Fibroblast of lung (primary cell): ENCODE data around the gene DLL1. TPM values are rescaled to one million over a fixed set of nuclear protein-coding genes. Genes with fewer than 3 reads are reported as not detected.

Source experiments
- DNase-seq, 2 donors: peaks; one replicate each; pipeline versions ENCODE4 v3.0.0 to v3.0.0-alpha.2; 2010; ENCODE audit warnings: low read depth in 2 of 2
- H2AFZ ChIP-seq: 2 replicates; pipeline ENCODE4 v1.5.1; 2012; ENCODE audit warnings: low read length, control low read depth, inconsistent platforms
- H3K27ac ChIP-seq: 2 replicates; pipeline ENCODE4 v1.5.1; 2011; ENCODE audit warnings: low read length, control low read depth; ENCODE audit not compliant: insufficient read depth
- H3K27me3 ChIP-seq: 2 replicates; pipeline ENCODE4 v1.5.1; 2011; ENCODE audit warnings: mild to moderate bottlenecking, low read length; ENCODE audit not compliant: control insufficient read depth, insufficient read depth
- H3K36me3 ChIP-seq: 2 replicates; pipeline ENCODE4 v1.5.1; 2011; ENCODE audit warnings: low read length; ENCODE audit not compliant: control insufficient read depth, insufficient read depth
- H3K4me1 ChIP-seq: 2 replicates; pipeline ENCODE4 v1.5.1; 2011; ENCODE audit warnings: low read length; ENCODE audit not compliant: control insufficient read depth, insufficient read depth; ENCODE audit errors: extremely low read depth
- H3K4me2 ChIP-seq: 2 replicates; pipeline ENCODE4 v1.5.1; 2011; ENCODE audit warnings: low read length, control low read depth; ENCODE audit not compliant: insufficient read depth; ENCODE audit errors: extremely low read depth
- H3K4me3 ChIP-seq, 4 experiments: fragments of 200-600 bp in 1 of 4; sonication (generic) in 1 of 4; replicated peaks in 1 of 4; 2 replicates each; pipeline ENCODE4 v1.5.1; 2011 to 2016; ENCODE audit warnings: low read length in 4 of 4, low read depth in 3 of 4, mild to moderate bottlenecking in 3 of 4, control low read depth in 2 of 4, inconsistent platforms in 1 of 4, mixed read lengths in 1 of 4; ENCODE audit not compliant: insufficient read depth in 1 of 4; ENCODE audit errors: control extremely low read depth in 1 of 4
- H3K79me2 ChIP-seq: 2 replicates; pipeline ENCODE4 v1.5.1; 2012; ENCODE audit warnings: mild to moderate bottlenecking, low read length, inconsistent platforms; ENCODE audit not compliant: control insufficient read depth, insufficient read depth
- H3K9ac ChIP-seq: 2 replicates; pipeline ENCODE4 v1.5.1; 2011; ENCODE audit warnings: mild to moderate bottlenecking, low read length, control low read depth; ENCODE audit not compliant: insufficient read depth
- H3K9me3 ChIP-seq: 2 replicates; pipeline ENCODE4 v1.5.1; 2012; ENCODE audit warnings: low read depth, low read length; ENCODE audit not compliant: control insufficient read depth, insufficient read depth
- H4K20me1 ChIP-seq: 2 replicates; pipeline ENCODE4 v1.5.1; 2011; ENCODE audit warnings: low read length; ENCODE audit not compliant: control insufficient read depth, insufficient read depth; ENCODE audit errors: extremely low read depth
- CTCF ChIP-seq, 2 donors: IDR thresholded peaks in 1 of 2; conservative IDR thresholded peaks in 1 of 2; 1 replicate in 1 of 2; 2 replicates in 1 of 2; pipeline ENCODE4 v1.5.1; 2011 to 2012; ENCODE audit warnings: low read length in 2 of 2, control low read depth in 1 of 2, inconsistent platforms in 1 of 2, low read depth in 1 of 2, mild to moderate bottlenecking in 1 of 2
- EZH2 ChIP-seq: IDR thresholded peaks from 2 replicates; pipeline ENCODE4 v1.5.1; 2012; ENCODE audit warnings: low read length, control low read depth, mild to moderate bottlenecking; ENCODE audit errors: missing control alignments
- polyA plus RNA-seq, 2 donors: library from polyadenylated mRNA; depleted of rRNA in 1 of 2; stranded (reverse) in 1 of 2; unstranded in 1 of 2; fragments of >200 nt; gene quantifications; 2 replicates each; pipeline ENCODE4 v1.2.1, GENCODE V29; 2011 to 2012; ENCODE audit warnings: missing spikeins in 1 of 2
- total RNA-seq: library from RNA; depleted of rRNA; stranded (reverse); fragments of >200 nt; gene quantifications from 2 replicates; pipeline ENCODE4 v1.2.1, GENCODE V29; 2014

Gene DLL1
- total and polyA plus RNA-seq, 2 donors (not counting 1 experiment from before 2014, with no cell fraction given) = 0.69 to 12.4 TPM

DNA sequence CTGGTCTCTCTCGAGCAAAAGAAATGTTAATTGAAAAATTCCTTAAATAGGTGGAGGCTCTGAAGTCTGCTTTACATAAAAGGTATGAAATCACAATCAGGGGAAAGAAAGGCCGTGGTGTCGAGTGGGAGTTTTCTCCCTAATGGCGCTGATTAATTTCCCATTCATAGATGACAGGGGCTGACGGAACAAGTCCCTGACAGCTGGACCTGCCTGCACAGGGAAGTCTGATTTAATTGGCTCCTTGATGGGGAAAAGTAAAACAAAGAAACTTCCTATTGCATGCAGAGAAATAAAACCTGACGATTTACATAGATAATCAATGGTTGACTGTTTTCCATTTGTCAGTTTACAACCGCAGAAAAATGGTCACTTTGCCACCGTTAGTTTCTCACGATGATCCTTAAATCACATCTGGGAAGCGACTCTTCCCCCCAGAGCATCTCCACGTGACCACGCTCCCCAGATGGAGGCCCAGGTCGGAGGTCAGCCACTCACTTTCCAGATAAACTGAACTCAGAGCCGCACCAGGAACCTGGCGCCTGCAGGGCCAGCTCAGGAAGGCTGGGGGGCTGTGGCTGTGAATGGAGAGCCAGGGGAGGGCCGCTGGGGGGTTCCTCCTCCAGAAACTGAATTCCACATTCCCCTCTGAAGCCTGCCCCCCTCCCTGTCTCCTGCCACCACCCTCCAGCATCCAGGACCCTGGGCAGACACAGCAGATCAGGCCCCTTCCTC, 55.3 kb downstream of the DLL1 start:
- Histone ChIP-seq H3K36me3 (no peaks in the 10 kb centered on the region), H3K27ac (no peak overlapping the region)

DNA sequence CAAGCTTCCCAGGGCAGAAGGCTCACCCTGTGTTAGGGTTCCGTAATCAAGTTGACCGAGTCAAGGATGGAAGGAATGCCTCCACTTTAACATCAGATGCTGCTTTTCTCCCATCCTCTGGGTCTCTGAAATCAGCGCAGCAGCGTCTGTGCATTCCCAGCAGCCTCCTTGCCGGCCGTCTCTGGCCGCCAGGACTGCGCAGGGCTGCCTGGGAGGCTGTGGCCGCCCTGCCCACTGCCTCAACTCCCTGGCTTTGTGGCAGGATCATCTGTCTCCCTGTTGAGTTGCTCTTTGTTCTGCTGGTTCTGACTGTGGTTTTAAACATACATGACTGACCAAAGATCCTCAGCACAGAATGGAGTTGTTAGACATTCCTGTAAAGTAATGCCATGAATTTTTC, 56.5 kb downstream of the DLL1 start:
- no peaks in the 10 kb centered on the region for H3K4me1 ChIP-seq
- no peak overlapping the region for H2AFZ ChIP-seq
- H3K79me2 ChIP-seq = no peaks in the 10 kb centered on the region
- H3K27ac ChIP-seq = no peak overlapping the region
- no peaks in the 10 kb centered on the region for H3K9me3 ChIP-seq
- no peaks in the 10 kb centered on the region for H3K36me3 ChIP-seq
- no peak overlapping the region for H3K9ac ChIP-seq
- DNase-seq = no peak
- no peak overlapping the region for H3K4me3 ChIP-seq
- no peak overlapping the region for H3K4me2 ChIP-seq
- no peaks in the 10 kb centered on the region for H3K27me3 ChIP-seq
- TF ChIP-seq EZH2 = no peak
- no peak for TF ChIP-seq CTCF (conservative IDR thresholded peaks at IDR 0.05 in 1 of 2, IDR thresholded peaks at IDR 0.05 in 1 of 2; ENCODE audit: low read depth in 1 of 2, low read length in 2 of 2)
- H4K20me1 ChIP-seq = no peaks in the 10 kb centered on the region

More for the DNA sequence above, 55.3 kb downstream of the DLL1 start:
- Histone ChIP-seq H4K20me1 (no peaks in the 10 kb centered on the region), H3K4me2 (no peak overlapping the region), H3K9ac (no peak overlapping the region), H3K79me2 (no peaks in the 10 kb centered on the region), H3K4me1 (no peaks in the 10 kb centered on the region), H2AFZ (no peak overlapping the region), H3K4me3 (no peak overlapping the region), H3K27me3 (no peaks in the 10 kb centered on the region), H3K9me3 (no peaks in the 10 kb centered on the region)
- DNase-seq = no peak
- TF ChIP-seq CTCF (conservative IDR thresholded peaks at IDR 0.05 in 1 of 2, IDR thresholded peaks at IDR 0.05 in 1 of 2; ENCODE audit: low read depth in 1 of 2, low read length in 2 of 2) (no peak), EZH2 (no peak)

- Histone ChIP-seq H4K20me1 (no peaks in the 10 kb centered on the region), H3K9ac (no peak overlapping the region), H3K27ac (no peak overlapping the region), H3K79me2 (no peaks in the 10 kb centered on the region), H3K4me1 (no peaks in the 10 kb centered on the region), H3K9me3 (no peaks in the 10 kb centered on the region), H3K4me2 (no peak overlapping the region), H3K36me3 (no peaks in the 10 kb centered on the region), H2AFZ (no peak overlapping the region), H3K4me3 (no peak overlapping the region), H3K27me3 (no peaks in the 10 kb centered on the region)
- no peak for TF ChIP-seq EZH2
- TF ChIP-seq CTCF (conservative IDR thresholded peaks at IDR 0.05 in 1 of 2, IDR thresholded peaks at IDR 0.05 in 1 of 2; ENCODE audit: low read depth in 1 of 2, low read length in 2 of 2) = no peak
- DNase-seq = no peak
Observed at GRCh38 chr6:170233286-170234205, 57.3 kb downstream of the DLL1 start.
